ENCODE measurements around the gene TUT1. TPM values are rescaled to one million over a fixed set of nuclear protein-coding genes. Genes with fewer than 3 reads are reported as not detected.

Gene TUT1, protein sequence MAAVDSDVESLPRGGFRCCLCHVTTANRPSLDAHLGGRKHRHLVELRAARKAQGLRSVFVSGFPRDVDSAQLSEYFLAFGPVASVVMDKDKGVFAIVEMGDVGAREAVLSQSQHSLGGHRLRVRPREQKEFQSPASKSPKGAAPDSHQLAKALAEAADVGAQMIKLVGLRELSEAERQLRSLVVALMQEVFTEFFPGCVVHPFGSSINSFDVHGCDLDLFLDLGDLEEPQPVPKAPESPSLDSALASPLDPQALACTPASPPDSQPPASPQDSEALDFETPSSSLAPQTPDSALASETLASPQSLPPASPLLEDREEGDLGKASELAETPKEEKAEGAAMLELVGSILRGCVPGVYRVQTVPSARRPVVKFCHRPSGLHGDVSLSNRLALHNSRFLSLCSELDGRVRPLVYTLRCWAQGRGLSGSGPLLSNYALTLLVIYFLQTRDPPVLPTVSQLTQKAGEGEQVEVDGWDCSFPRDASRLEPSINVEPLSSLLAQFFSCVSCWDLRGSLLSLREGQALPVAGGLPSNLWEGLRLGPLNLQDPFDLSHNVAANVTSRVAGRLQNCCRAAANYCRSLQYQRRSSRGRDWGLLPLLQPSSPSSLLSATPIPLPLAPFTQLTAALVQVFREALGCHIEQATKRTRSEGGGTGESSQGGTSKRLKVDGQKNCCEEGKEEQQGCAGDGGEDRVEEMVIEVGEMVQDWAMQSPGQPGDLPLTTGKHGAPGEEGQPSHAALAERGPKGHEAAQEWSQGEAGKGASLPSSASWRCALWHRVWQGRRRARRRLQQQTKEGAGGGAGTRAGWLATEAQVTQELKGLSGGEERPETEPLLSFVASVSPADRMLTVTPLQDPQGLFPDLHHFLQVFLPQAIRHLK
- total RNA-seq (10 to 100 TPM in 7 of 9 donors, 1 to 10 TPM in 2; 7.0 to 32.4 (median 14.9) TPM), polyA plus RNA-seq (10 to 100 TPM in 2 of 3 donors, 1 to 10 TPM in 1; 9.4 to 67.6 (median 34.0) TPM)
- long read RNA-seq, donor 1, result 0 reads
- long read RNA-seq, donor 2, partial matches to known transcripts, result 0 of 2 reads
- long read RNA-seq, donor 2, other reads (novel, unspliced or antisense), result 0 of 2 reads
- long read RNA-seq, donor 3, partial matches to known transcripts, result 0 of 2 reads
- long read RNA-seq, donor 3, other reads (novel, unspliced or antisense), result 0 of 2 reads
- long read RNA-seq, donor 4, transcript TUT1-202 (9 exons, 2,826 nt), result major isoform, 6 of 14 reads
- long read RNA-seq, donor 4, partial matches to known transcripts, result 0 of 14 reads
- long read RNA-seq, donor 4, other reads (novel, unspliced or antisense), result 7 of 14 reads
- long read RNA-seq, donor 5, transcript TUT1-202 (9 exons, 2,826 nt), result major isoform, 51 of 86 reads
- long read RNA-seq, donor 5, partial matches to known transcripts, result 9 of 86 reads
- long read RNA-seq, donor 5, other reads (novel, unspliced or antisense), result 26 of 86 reads
- long read RNA-seq, donor 6, partial matches to known transcripts, result 4 of 13 reads
- long read RNA-seq, donor 6, other reads (novel, unspliced or antisense), result 5 of 13 reads
- long read RNA-seq, donor 7, result 0 reads
- long read RNA-seq, donor 8, transcript TUT1-202 (9 exons, 2,826 nt), result major isoform, 7 of 7 reads
- long read RNA-seq, donor 8, partial matches to known transcripts, result 0 of 7 reads
- long read RNA-seq, donor 8, other reads (novel, unspliced or antisense), result 0 of 7 reads
- long read RNA-seq, donor 9, partial matches to known transcripts, result 0 of 4 reads
- long read RNA-seq, donor 9, other reads (novel, unspliced or antisense), result 0 of 4 reads
- long read RNA-seq, donor 10, partial matches to known transcripts, result 0 of 2 reads
- long read RNA-seq, donor 10, other reads (novel, unspliced or antisense), result 0 of 2 reads

DNA sequence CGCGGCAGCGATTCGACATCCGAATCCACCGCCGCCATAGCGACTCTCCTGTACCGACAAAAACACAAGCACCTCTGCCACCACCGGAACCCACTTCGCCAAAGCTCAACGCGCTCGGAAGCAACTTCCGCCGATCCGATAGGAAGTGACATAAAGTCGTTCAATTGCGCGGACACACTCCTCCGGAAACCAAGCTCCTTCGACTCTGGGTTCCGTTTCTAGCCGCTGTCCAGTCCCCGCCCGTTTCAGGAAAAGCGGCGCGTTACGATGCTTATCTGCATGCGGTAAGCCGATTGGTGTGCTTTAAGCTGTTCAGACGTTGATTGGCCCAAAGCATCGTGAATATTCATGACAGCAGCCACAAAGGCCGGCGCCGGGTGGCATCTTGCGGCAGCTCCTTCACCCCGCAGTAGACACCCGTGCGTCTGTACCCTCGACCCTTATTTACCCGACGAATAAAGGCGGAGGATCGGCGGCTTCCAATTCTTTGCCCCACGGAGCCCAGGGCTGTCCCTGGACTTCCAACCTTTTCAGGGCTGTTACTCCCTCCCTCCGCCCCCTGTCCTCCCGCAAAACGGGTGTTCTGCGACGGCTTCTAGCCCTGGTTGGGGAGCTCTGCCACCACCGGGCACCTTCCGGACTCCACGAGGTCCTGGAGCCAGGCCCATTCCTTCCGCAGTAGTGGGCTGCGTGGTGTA is at the start of gene TUT1:
Gene TUT1 (minus strand): TSS at position 76 of the 698 bp plus-strand sequence. CDS start 38 bp downstream, at position 38.
- WGBS, 4 donors, result 0 to 1% (median 0%) methylated on average over 16 to 58 of the region's 58 CpGs
- DNase-seq, result peak; percentile 96 to 99 (median 98)
- H3K9me3 ChIP-seq (replicated peaks in 1 of 3), result no peaks in the 10 kb centered on the region
- intact Hi-C loops (cut with DNase I), result no loop called here
- no peaks in the 10 kb centered on the region for H3K27me3 ChIP-seq
- TF ChIP-seq POLR2A (IDR thresholded peaks at IDR 0.05), result peak; percentile 76 to 95
- TF ChIP-seq, protein P1, sequence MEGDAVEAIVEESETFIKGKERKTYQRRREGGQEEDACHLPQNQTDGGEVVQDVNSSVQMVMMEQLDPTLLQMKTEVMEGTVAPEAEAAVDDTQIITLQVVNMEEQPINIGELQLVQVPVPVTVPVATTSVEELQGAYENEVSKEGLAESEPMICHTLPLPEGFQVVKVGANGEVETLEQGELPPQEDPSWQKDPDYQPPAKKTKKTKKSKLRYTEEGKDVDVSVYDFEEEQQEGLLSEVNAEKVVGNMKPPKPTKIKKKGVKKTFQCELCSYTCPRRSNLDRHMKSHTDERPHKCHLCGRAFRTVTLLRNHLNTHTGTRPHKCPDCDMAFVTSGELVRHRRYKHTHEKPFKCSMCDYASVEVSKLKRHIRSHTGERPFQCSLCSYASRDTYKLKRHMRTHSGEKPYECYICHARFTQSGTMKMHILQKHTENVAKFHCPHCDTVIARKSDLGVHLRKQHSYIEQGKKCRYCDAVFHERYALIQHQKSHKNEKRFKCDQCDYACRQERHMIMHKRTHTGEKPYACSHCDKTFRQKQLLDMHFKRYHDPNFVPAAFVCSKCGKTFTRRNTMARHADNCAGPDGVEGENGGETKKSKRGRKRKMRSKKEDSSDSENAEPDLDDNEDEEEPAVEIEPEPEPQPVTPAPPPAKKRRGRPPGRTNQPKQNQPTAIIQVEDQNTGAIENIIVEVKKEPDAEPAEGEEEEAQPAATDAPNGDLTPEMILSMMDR (IDR thresholded peaks at IDR 0.05), result peak in 1 of 6 experiments; percentile 10
- peak within 1 kb of the TSS; percentile 84 to 96 (median 95) for H3K27ac ChIP-seq
- H3K36me3 ChIP-seq (replicated peaks in 1 of 2), result peaks cover 0 to 52% of the 10 kb centered on the region in 2 donors
- peak within 1 kb of the TSS; percentile 43 to 83 (median 50) for H3K4me3 ChIP-seq
- H3K4me1 ChIP-seq (replicated peaks in 1 of 2), result peaks cover 9 to 26% of the 10 kb centered on the region in 2 donors

DNA sequence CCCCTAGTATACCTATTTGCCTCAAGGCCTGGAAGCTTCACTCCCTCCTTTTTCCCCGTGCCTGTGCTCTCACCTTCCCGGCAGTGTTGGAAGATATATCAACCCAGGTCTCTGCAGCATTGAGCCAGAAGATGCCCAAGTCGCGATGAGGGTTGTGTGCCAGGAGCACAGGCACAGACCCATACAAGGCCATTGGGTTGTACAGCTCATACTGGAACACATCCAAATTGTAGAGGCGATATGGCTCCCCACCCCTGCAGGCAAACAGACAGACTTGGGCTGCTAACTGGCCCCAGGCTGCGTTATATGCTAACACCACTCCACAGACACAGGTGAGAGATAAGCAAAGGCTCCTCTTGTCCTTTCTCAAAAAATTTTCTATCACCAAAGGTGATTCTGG is 41.2 kb upstream of the TUT1 start:
- Histone ChIP-seq H3K4me1 (replicated peaks in 1 of 2) (no peaks in the 10 kb centered on the region), H3K36me3 (replicated peaks in 1 of 2) (peaks cover 0 to 100% of the 10 kb centered on the region in 2 donors), H3K27me3 (no peaks in the 10 kb centered on the region), H3K4me3 (no peak overlapping the region), H3K9me3 (replicated peaks in 1 of 3) (no peaks in the 10 kb centered on the region), H3K27ac (no peak overlapping the region)
- no peak for TF ChIP-seq POLR2A (IDR thresholded peaks at IDR 0.05)
- TF ChIP-seq, protein P1 (IDR thresholded peaks at IDR 0.05), result no peak
- DNase-seq, result peak in 2 of 7 donors; percentile 29 to 75
- WGBS, 4 donors, result 47 to 80% (median 55%) methylated on average over 2 to 6 of the region's 6 CpGs
- intact Hi-C loops (cut with DNase I), result no loop called here

DNA sequence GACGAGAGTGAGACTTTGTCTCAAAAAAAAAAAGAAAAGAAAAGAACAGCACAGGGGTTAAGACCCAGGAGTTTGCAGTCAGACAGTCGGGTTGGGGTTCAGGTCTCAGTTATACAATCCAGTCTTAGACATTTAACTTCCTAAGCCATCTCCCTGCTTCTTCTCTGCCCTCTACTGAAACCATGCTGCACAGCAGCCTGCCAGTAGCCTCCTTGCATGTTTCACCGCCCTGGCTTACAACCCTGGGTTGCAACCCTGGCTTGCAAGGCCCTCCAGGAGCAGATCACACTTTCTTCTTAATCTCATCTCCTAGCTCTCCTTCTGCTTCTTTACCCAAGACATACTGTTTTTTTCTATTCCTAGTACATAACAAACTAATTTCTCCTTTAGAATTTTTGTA is 36.4 kb upstream of the TUT1 start:
- no peak overlapping the region for H3K27ac ChIP-seq
- TF ChIP-seq, protein P1 (IDR thresholded peaks at IDR 0.05), result no peak
- TF ChIP-seq POLR2A (IDR thresholded peaks at IDR 0.05), result no peak
- no peaks in the 10 kb centered on the region for H3K27me3 ChIP-seq
- no peak for DNase-seq
- WGBS, 4 donors, result 85 to 93% (median 87%) methylated on average over 3 of the region's 3 CpGs
- no peaks in the 10 kb centered on the region for H3K9me3 ChIP-seq (replicated peaks in 1 of 3)
- intact Hi-C loops (cut with DNase I), result no loop called here
- H3K4me1 ChIP-seq (replicated peaks in 1 of 2), result peaks cover 0 to under 1% of the 10 kb centered on the region in 2 donors
- peaks cover 0 to 78% of the 10 kb centered on the region in 2 donors for H3K36me3 ChIP-seq (replicated peaks in 1 of 2)
- no peak overlapping the region for H3K4me3 ChIP-seq
